ENCODE measurements around the gene MYH11.
"Not testable (repeated sequence)": the region's sequence is repeated elsewhere in the genome, so short reads cannot be mapped to it uniquely, and the experiment has no call there.

DNA sequence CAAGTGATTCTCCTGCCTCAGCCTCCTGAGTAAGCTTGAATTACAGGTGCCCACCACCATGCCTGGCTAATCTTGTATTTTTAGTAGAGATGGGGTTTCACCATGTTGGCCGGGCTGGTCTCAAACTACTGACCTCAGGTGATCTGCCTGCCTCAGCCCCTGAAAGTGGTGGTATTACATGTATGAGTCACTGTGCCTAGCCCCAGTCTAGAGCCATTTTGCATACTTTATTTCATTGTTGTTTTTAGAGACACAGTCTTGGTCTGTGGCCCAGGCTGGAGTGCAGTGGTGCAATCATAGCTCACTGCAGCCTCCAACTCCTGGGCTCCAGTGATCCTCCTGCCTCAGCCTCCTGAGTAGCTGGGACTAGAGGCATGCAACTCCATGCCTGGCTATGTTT lies 164.3 kb downstream of the MYH11 start:
- TF ChIP-seq EZH2 (IDR thresholded peaks at IDR 0.05; ENCODE audit: borderline replicate concordance, low read length) = not testable (repeated sequence)
- TF ChIP-seq, protein P1, sequence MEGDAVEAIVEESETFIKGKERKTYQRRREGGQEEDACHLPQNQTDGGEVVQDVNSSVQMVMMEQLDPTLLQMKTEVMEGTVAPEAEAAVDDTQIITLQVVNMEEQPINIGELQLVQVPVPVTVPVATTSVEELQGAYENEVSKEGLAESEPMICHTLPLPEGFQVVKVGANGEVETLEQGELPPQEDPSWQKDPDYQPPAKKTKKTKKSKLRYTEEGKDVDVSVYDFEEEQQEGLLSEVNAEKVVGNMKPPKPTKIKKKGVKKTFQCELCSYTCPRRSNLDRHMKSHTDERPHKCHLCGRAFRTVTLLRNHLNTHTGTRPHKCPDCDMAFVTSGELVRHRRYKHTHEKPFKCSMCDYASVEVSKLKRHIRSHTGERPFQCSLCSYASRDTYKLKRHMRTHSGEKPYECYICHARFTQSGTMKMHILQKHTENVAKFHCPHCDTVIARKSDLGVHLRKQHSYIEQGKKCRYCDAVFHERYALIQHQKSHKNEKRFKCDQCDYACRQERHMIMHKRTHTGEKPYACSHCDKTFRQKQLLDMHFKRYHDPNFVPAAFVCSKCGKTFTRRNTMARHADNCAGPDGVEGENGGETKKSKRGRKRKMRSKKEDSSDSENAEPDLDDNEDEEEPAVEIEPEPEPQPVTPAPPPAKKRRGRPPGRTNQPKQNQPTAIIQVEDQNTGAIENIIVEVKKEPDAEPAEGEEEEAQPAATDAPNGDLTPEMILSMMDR (IDR thresholded peaks at IDR 0.05; ENCODE audit: low read length) = not testable (repeated sequence)

Measured in OCI-LY1 (cell line).